Kasumi-1 (cell line): ENCODE data around the gene RNF220.
"Not testable (repeated sequence)": the region's sequence is repeated elsewhere in the genome, so short reads cannot be mapped to it uniquely, and the experiment has no call there.

Experiments used
- DNase-seq, 2 experiments: peaks; one replicate each; lab custom pipeline; 2025; lab: John Stamatoyannopoulos, UW

Gene RNF220

GRCh38 chr1:44496541-44497171 is 91.6 kb downstream of the RNF220 start:
- no peak for DNase-seq

- no peak for DNase-seq
Measured at GRCh38 chr1:44497422-44498170, 92.5 kb downstream of the RNF220 start.

- DNase-seq: peak in 1 of 2 experiments; percentile 27
Measured at GRCh38 chr1:44499306-44499705, 94.3 kb downstream of the RNF220 start.

- DNase-seq: no peak
Measured at GRCh38 chr1:44500181-44501046, 95.4 kb downstream of the RNF220 start.

GRCh38 chr1:44501047-44501890 is 96.2 kb downstream of the RNF220 start:
- no peak for DNase-seq

GRCh38 chr1:44502823-44503222 is 97.8 kb downstream of the RNF220 start:
- not testable (repeated sequence) for DNase-seq

- DNase-seq: no peak
Measured at GRCh38 chr1:44503625-44504024, 98.6 kb downstream of the RNF220 start.

- no peak for DNase-seq
Measured at GRCh38 chr1:44505210-44505993, 100.3 kb downstream of the RNF220 start.

- no peak for DNase-seq
Measured at GRCh38 chr1:44507490-44508396, 102.7 kb downstream of the RNF220 start.

- no peak for DNase-seq
Measured at GRCh38 chr1:44508397-44508745, 103.3 kb downstream of the RNF220 start.

GRCh38 chr1:44511363-44511762 is 106.3 kb downstream of the RNF220 start:
- DNase-seq: no peak

GRCh38 chr1:44511769-44512168 is 106.7 kb downstream of the RNF220 start:
- no peak for DNase-seq

- DNase-seq: no peak
Measured at GRCh38 chr1:44512313-44512885, 107.3 kb downstream of the RNF220 start.

- DNase-seq: no peak
Measured at GRCh38 chr1:44513111-44513510, 108.1 kb downstream of the RNF220 start.

- no peak for DNase-seq
Measured at GRCh38 chr1:44514673-44515072, 109.6 kb downstream of the RNF220 start.

- no peak for DNase-seq
Measured at GRCh38 chr1:44515416-44515815, 110.4 kb downstream of the RNF220 start.

- DNase-seq: peak; percentile 96 to 97
Measured at GRCh38 chr1:44519035-44519676, 114.1 kb downstream of the RNF220 start.

GRCh38 chr1:44521378-44522080 is 116.5 kb downstream of the RNF220 start:
- DNase-seq: no peak
